ENCODE measurements around the gene ADGRL2.

GRCh38 chr1:81878538-81878937, 77.8 kb downstream of the ADGRL2 start:
- TF ChIP-seq CTCF (IDR thresholded peaks at IDR 0.05), result no peak
- TF ChIP-seq POLR2A (IDR thresholded peaks at IDR 0.05), result no peak
